Measurements from ENCODE around the gene FYB1. TPM values are rescaled to one million over a fixed set of nuclear protein-coding genes. Genes with fewer than 3 reads are reported as not detected.

The FYB1 gene
- total and polyA plus RNA-seq, 2 experiments from 2014 or later = 1.1 to 2.4 TPM

GRCh38 chr5:39189292-39189955, 29.9 kb downstream of the FYB1 start:
- no peaks in the 10 kb centered on the region for H3K27me3 ChIP-seq
- H3K9me3 ChIP-seq (ENCODE audit: low read depth) = no peaks in the 10 kb centered on the region
- no peak overlapping the region for H3K4me2 ChIP-seq
- H3K36me3 ChIP-seq (replicated peaks; ENCODE audit: insufficient read depth, low read depth) = no peaks in the 10 kb centered on the region
- H3K4me1 ChIP-seq (ENCODE audit: insufficient read depth) = no peaks in the 10 kb centered on the region
- 56% methylated on average over 4 of the region's 4 CpGs for WGBS (ENCODE audit: low lambda C conversion rate, missing lambda C conversion rate)
- DNase-seq (ENCODE audit: low spot score) = no peak
- H2AFZ ChIP-seq = no peak overlapping the region
- no peaks in the 10 kb centered on the region for H3K9me2 ChIP-seq (replicated peaks; ENCODE audit: insufficient read depth)
- no peaks in the 10 kb centered on the region for H4K20me1 ChIP-seq (ENCODE audit: insufficient read depth, poor library complexity, severe bottlenecking)
- H3K27ac ChIP-seq = no peak overlapping the region
- H3K79me2 ChIP-seq = no peaks in the 10 kb centered on the region
- TF ChIP-seq, protein P1, sequence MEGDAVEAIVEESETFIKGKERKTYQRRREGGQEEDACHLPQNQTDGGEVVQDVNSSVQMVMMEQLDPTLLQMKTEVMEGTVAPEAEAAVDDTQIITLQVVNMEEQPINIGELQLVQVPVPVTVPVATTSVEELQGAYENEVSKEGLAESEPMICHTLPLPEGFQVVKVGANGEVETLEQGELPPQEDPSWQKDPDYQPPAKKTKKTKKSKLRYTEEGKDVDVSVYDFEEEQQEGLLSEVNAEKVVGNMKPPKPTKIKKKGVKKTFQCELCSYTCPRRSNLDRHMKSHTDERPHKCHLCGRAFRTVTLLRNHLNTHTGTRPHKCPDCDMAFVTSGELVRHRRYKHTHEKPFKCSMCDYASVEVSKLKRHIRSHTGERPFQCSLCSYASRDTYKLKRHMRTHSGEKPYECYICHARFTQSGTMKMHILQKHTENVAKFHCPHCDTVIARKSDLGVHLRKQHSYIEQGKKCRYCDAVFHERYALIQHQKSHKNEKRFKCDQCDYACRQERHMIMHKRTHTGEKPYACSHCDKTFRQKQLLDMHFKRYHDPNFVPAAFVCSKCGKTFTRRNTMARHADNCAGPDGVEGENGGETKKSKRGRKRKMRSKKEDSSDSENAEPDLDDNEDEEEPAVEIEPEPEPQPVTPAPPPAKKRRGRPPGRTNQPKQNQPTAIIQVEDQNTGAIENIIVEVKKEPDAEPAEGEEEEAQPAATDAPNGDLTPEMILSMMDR (IDR thresholded peaks at IDR 0.05; ENCODE audit: poor library complexity) = no peak
- TF ChIP-seq EZH2 (IDR thresholded peaks at IDR 0.05; ENCODE audit: borderline replicate concordance) = no peak
- no peak for TF ChIP-seq EZH2phosphoT487 (IDR thresholded peaks at IDR 0.05; ENCODE audit: low read depth, severe bottlenecking, unreplicated experiment)
- no peak overlapping the region for H3K4me3 ChIP-seq

GRCh38 chr5:39187831-39188731, 31.3 kb downstream of the FYB1 start:
- H2AFZ ChIP-seq = no peak overlapping the region
- no peak overlapping the region for H3K4me3 ChIP-seq
- H3K9me3 ChIP-seq (ENCODE audit: low read depth) = no peaks in the 10 kb centered on the region
- H3K4me2 ChIP-seq = no peak overlapping the region
- no peaks in the 10 kb centered on the region for H3K79me2 ChIP-seq
- H3K27ac ChIP-seq = no peak overlapping the region
- no peaks in the 10 kb centered on the region for H4K20me1 ChIP-seq (ENCODE audit: insufficient read depth, poor library complexity, severe bottlenecking)
- no peaks in the 10 kb centered on the region for H3K9me2 ChIP-seq (replicated peaks; ENCODE audit: insufficient read depth)
- H3K27me3 ChIP-seq = no peaks in the 10 kb centered on the region
- 80% methylated on average over 13 of the region's 13 CpGs for WGBS (ENCODE audit: low lambda C conversion rate, missing lambda C conversion rate)
- no peaks in the 10 kb centered on the region for H3K36me3 ChIP-seq (replicated peaks; ENCODE audit: insufficient read depth, low read depth)
- no peaks in the 10 kb centered on the region for H3K4me1 ChIP-seq (ENCODE audit: insufficient read depth)
- DNase-seq (ENCODE audit: low spot score) = no peak
- TF ChIP-seq EZH2 (IDR thresholded peaks at IDR 0.05; ENCODE audit: borderline replicate concordance) = no peak
- no peak for TF ChIP-seq EZH2phosphoT487 (IDR thresholded peaks at IDR 0.05; ENCODE audit: low read depth, severe bottlenecking, unreplicated experiment)
- TF ChIP-seq, protein P1 (IDR thresholded peaks at IDR 0.05; ENCODE audit: poor library complexity) = no peak

- H4K20me1 ChIP-seq (ENCODE audit: insufficient read depth, poor library complexity, severe bottlenecking) = no peaks in the 10 kb centered on the region
- no peaks in the 10 kb centered on the region for H3K9me3 ChIP-seq (ENCODE audit: low read depth)
- no peaks in the 10 kb centered on the region for H3K9me2 ChIP-seq (replicated peaks; ENCODE audit: insufficient read depth)
- H3K27me3 ChIP-seq = no peaks in the 10 kb centered on the region
- H3K4me3 ChIP-seq = no peak overlapping the region
- H3K4me1 ChIP-seq (ENCODE audit: insufficient read depth) = no peaks in the 10 kb centered on the region
- no peak overlapping the region for H2AFZ ChIP-seq
- H3K27ac ChIP-seq = no peak overlapping the region
- no peaks in the 10 kb centered on the region for H3K36me3 ChIP-seq (replicated peaks; ENCODE audit: insufficient read depth, low read depth)
- 58% methylated on average over 7 of the region's 7 CpGs for WGBS (ENCODE audit: low lambda C conversion rate, missing lambda C conversion rate)
- no peak for DNase-seq (ENCODE audit: low spot score)
- no peak overlapping the region for H3K4me2 ChIP-seq
- no peaks in the 10 kb centered on the region for H3K79me2 ChIP-seq
- TF ChIP-seq EZH2phosphoT487 (IDR thresholded peaks at IDR 0.05; ENCODE audit: low read depth, severe bottlenecking, unreplicated experiment) (no peak), EZH2 (IDR thresholded peaks at IDR 0.05; ENCODE audit: borderline replicate concordance) (no peak)
- TF ChIP-seq, protein P1 (IDR thresholded peaks at IDR 0.05; ENCODE audit: poor library complexity) = no peak
Observed at GRCh38 chr5:39186722-39187539, 32.4 kb downstream of the FYB1 start.
